Heart left ventricle (tissue), 13 donors: ENCODE data around the gene LRMDA.

Experiments used
- POLR2A ChIP-seq, 2 donors: fragments of 450-650 bp; IDR thresholded peaks; one replicate each; pipeline ENCODE4 v1.6.1; 2017; ENCODE audit warnings: antibody characterized with exemption in 2 of 2, mild to moderate bottlenecking in 2 of 2, moderate library complexity in 2 of 2
- TF ChIP-seq, protein P1 (sequence below), 12 donors: fragments of 200-600 bp; sonication (generic) in 4 of 12; IDR thresholded peaks; one replicate each; pipeline versions ENCODE4 v1.5.0 to v1.8.0; 2018 to 2022; ENCODE audit warnings: antibody characterized with exemption in 12 of 12, mild to moderate bottlenecking in 5 of 12
- donor health status: ischemic (EF 13 %, LVEDD 7.1; RV severe dilation, severe dysfunction).
- donor health status: DM: no; HTN: yes; CAD: no.
- donor health status: DM: no; HTN: no; CAD: no.
- donor health status: ischemic (EF 25% LVEDD 6.9; RV normal size, moderate dysfunction).
- donor health status: ischemic (EF 25% LVEDD 5.7; RV mildly dilated, moderate dysfunction).
- donor health status: ischemic (EF 35%, LVEDD 5.7; RV mildly dilated, moderate dysfunction).
- donor health status: nonischemic (EF 11% LVEDD 7.7; RV severe dilation, severe dysfunction).
- donor health status: DM: yes; HTN: yes; CAD: no.
- donor health status: PGD.
- donor health status: ischemic (EF 29% LVEDD 5.4; RV normal size, mild dysfunction).
- donor health status: nonischemic (EF 23%, LVEDD 6.1; RV moderate dilation, normal function).

DNA sequence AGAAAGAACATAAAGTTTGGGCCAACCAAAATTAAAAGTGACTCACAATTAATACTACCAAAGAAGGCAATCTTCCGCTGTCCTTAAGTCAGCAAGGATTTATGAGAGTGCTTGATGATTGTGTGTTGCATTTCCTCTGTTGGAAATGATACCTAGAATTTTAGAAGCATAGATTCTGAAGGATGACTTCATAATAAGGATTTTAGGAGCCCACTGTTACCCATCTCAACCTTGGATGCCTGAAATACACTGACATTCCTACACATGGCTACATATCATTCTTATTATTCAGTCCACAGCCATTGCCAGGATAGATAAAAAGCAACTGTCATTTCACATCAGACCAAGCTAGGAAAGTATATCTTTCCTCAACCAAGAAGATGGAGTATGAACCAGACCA, 823.8 kb downstream of the LRMDA start:
- TF ChIP-seq, protein P1, sequence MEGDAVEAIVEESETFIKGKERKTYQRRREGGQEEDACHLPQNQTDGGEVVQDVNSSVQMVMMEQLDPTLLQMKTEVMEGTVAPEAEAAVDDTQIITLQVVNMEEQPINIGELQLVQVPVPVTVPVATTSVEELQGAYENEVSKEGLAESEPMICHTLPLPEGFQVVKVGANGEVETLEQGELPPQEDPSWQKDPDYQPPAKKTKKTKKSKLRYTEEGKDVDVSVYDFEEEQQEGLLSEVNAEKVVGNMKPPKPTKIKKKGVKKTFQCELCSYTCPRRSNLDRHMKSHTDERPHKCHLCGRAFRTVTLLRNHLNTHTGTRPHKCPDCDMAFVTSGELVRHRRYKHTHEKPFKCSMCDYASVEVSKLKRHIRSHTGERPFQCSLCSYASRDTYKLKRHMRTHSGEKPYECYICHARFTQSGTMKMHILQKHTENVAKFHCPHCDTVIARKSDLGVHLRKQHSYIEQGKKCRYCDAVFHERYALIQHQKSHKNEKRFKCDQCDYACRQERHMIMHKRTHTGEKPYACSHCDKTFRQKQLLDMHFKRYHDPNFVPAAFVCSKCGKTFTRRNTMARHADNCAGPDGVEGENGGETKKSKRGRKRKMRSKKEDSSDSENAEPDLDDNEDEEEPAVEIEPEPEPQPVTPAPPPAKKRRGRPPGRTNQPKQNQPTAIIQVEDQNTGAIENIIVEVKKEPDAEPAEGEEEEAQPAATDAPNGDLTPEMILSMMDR (IDR thresholded peaks at IDR 0.05): no peak
- TF ChIP-seq POLR2A (IDR thresholded peaks at IDR 0.05): no peak
